Tibial artery (tissue), 4 donors: ENCODE measurements around the gene IL24.
A peak's percentile ranks its signal among the peaks of the same experiment; 100 is the strongest.

Source experiments
- DNase-seq, 2 donors: peaks; one replicate each; pipeline ENCODE4 v3.0.0-alpha.2; 2019
- H3K27ac ChIP-seq, 2 donors: fragments of 200-600 bp; sonication (generic) in 1 of 2; 1 replicate in 1 of 2; 2 replicates in 1 of 2; pipeline ENCODE4 v1.5.1; 2018 to 2019; ENCODE audit warnings: mild to moderate bottlenecking in 1 of 2
- H3K27me3 ChIP-seq, 2 donors: fragments of 200-600 bp; sonication (generic) in 1 of 2; one replicate each; pipeline versions ENCODE4 v1.5.1 to v1.6.0; 2016 to 2019
- H3K36me3 ChIP-seq, 3 donors: fragments of 200-600 bp; sonication (generic) in 2 of 3; one replicate each; pipeline ENCODE4 v1.5.1; 2016 to 2019; ENCODE audit warnings: mild to moderate bottlenecking in 2 of 3
- H3K4me1 ChIP-seq, 4 donors: fragments of 200-600 bp; sonication (generic) in 2 of 4; 1 replicate in 3 of 4; 2 replicates in 1 of 4; pipeline ENCODE4 v1.5.1; 2016 to 2019
- H3K4me3 ChIP-seq, 2 donors: fragments of 200-600 bp; sonication (generic) in 1 of 2; 1 replicate in 1 of 2; 2 replicates in 1 of 2; pipeline ENCODE4 v1.5.1; 2018 to 2019; ENCODE audit warnings: mild to moderate bottlenecking in 2 of 2
- H3K9me3 ChIP-seq, 3 donors: fragments of 200-600 bp; sonication (generic) in 1 of 3; one replicate each; pipeline ENCODE4 v1.5.1; 2016 to 2019
- CTCF ChIP-seq, 2 experiments: fragments of 200-600 bp in 1 of 2; fragments of 450-650 bp in 1 of 2; IDR thresholded peaks; one replicate each; pipeline ENCODE4 v1.5.1; 2017 to 2019; ENCODE audit warnings: antibody characterized with exemption in 2 of 2, mild to moderate bottlenecking in 1 of 2, moderate library complexity in 1 of 2
- intact Hi-C: fragments of 100-400 bp; cut with DNase I; formaldehyde crosslinking; loops from one replicate; pipeline ENCODE4 v1.15.0; 2023; ENCODE audit warnings: low total_unique reads

The IL24 gene

GRCh38 chr1:206863266-206863665, 34.0 kb upstream of the IL24 start:
- H3K9me3 ChIP-seq, result no peaks in the 10 kb centered on the region
- peaks cover 0 to 5% of the 10 kb centered on the region in 2 donors for H3K27me3 ChIP-seq
- intact Hi-C loops, result no loop called here
- no peak for TF ChIP-seq CTCF (IDR thresholded peaks at IDR 0.05)
- no peaks in the 10 kb centered on the region for H3K4me1 ChIP-seq
- H3K27ac ChIP-seq, result no peak overlapping the region
- no peaks in the 10 kb centered on the region for H3K36me3 ChIP-seq
- no peak overlapping the region for H3K4me3 ChIP-seq
- DNase-seq, result no peak

- no peaks in the 10 kb centered on the region for H3K36me3 ChIP-seq
- DNase-seq, result peak; percentile 59 to 73
These were observed 32.1 kb upstream of the IL24 start, which contains the start of gene IL20 for GRCh38 chr1:206864939-206865671. Gene IL20 (plus strand): TSS chr1:206865623. CDS start chr1:206865853, 230 bp downstream.

DNA sequence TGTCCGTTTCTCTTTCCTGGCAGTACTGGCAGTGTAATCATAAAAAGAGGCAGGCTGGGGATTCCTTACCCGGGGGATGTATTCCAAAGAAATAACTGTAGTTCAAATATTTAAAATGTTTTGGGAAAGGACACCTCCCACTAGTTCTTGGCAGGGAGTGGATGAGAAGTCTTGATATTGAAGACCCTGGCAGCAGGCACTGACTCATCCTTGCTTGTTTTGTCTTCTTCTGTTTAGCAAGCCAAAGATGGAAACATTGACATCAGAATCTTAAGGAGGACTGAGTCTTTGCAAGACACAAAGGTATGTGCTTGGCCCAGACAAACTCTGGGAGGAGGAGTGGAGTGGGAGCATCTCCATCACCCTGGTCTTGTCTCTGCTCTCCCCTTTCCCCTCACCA, 31.2 kb upstream of the IL24 start:
- H3K9me3 ChIP-seq, result no peaks in the 10 kb centered on the region
- intact Hi-C loops, result no loop called here
- H3K4me1 ChIP-seq, result no peaks in the 10 kb centered on the region
- H3K4me3 ChIP-seq, result no peak overlapping the region
- peaks cover 0 to 4% of the 10 kb centered on the region in 2 donors for H3K27me3 ChIP-seq
- H3K27ac ChIP-seq, result no peak overlapping the region
- DNase-seq, result no peak
- no peak for TF ChIP-seq CTCF (IDR thresholded peaks at IDR 0.05)
- no peaks in the 10 kb centered on the region for H3K36me3 ChIP-seq

More at GRCh38 chr1:206864939-206865671, 32.1 kb upstream of the IL24 start, which contains the start of gene IL20:
- Histone ChIP-seq H3K4me3 (no peak within 1 kb of the TSS), H3K27ac (no peak within 1 kb of the TSS), H3K9me3 (no peaks in the 10 kb centered on the region), H3K27me3 (peaks cover 0 to 5% of the 10 kb centered on the region in 2 donors), H3K4me1 (no peaks in the 10 kb centered on the region)
- intact Hi-C loops, result no loop called here
- TF ChIP-seq CTCF (IDR thresholded peaks at IDR 0.05), result peak; percentile 33 to 43

DNA sequence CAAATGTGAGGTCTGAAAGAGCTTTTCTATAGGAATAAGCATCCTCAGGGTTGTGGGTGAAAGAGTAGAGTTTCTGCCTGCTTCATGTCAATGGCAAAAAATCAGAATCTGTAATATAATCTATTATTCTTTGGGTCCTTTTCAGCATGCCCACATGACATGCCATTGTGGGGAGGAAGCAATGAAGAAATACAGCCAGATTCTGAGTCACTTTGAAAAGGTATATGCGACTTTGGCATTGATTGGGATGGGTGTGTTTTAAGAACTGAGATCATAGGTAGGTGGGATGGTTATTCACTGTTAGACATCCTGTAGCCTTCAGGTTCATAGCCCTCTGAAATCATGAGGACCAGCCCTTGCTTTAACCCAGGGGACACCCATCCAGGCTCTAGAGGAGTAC, 30.0 kb upstream of the IL24 start:
- H3K27ac ChIP-seq, result no peak overlapping the region
- no peaks in the 10 kb centered on the region for H3K36me3 ChIP-seq
- no peak overlapping the region for H3K4me3 ChIP-seq
- intact Hi-C loops, result no loop called here
- no peaks in the 10 kb centered on the region for H3K27me3 ChIP-seq
- no peaks in the 10 kb centered on the region for H3K9me3 ChIP-seq
- H3K4me1 ChIP-seq, result no peaks in the 10 kb centered on the region
- no peak for TF ChIP-seq CTCF (IDR thresholded peaks at IDR 0.05)
- no peak for DNase-seq

- Histone ChIP-seq H3K4me3 (no peak overlapping the region), H3K36me3 (no peaks in the 10 kb centered on the region), H3K27me3 (no peaks in the 10 kb centered on the region), H3K9me3 (no peaks in the 10 kb centered on the region), H3K4me1 (no peaks in the 10 kb centered on the region), H3K27ac (no peak overlapping the region)
- intact Hi-C loops, result no loop called here
- no peak for TF ChIP-seq CTCF (IDR thresholded peaks at IDR 0.05)
- no peak for DNase-seq
These were observed 29.5 kb upstream of the IL24 start for GRCh38 chr1:206867716-206868115.
